GM21367 (cell line): ENCODE measurements around the gene ATP5MC2.
"Not testable (repeated sequence)": the region's sequence is repeated elsewhere in the genome, so short reads cannot be mapped to it uniquely, and the experiment has no call there.

Experiments
- ATAC-seq: cut with Tn5 transposase; IDR thresholded peaks from one replicate; pipeline ENCODE4 v1.9.1; 2021; ENCODE audit not compliant: unreplicated experiment

The ATP5MC2 gene

GRCh38 chr12:53675701-53676607, at the start of gene ATP5MC2:
Gene ATP5MC2, minus strand, starts transcription at chr12:53676083. Its CDS starts 3,469 bp downstream, at chr12:53672614.
- peak; percentile 89 for ATAC-seq

- no peak for ATAC-seq
Observed at GRCh38 chr12:53722450-53723041, 46.7 kb upstream of the ATP5MC2 start.

- no peak for ATAC-seq
Observed at GRCh38 chr12:53720946-53721345, 45.1 kb upstream of the ATP5MC2 start.

- no peak for ATAC-seq
Observed at GRCh38 chr12:53719649-53720048, 43.8 kb upstream of the ATP5MC2 start.

- ATAC-seq, result not testable (repeated sequence)
Observed at GRCh38 chr12:53718567-53718966, 42.7 kb upstream of the ATP5MC2 start.

- ATAC-seq, result no peak
Observed at GRCh38 chr12:53717319-53717718, 41.4 kb upstream of the ATP5MC2 start.

GRCh38 chr12:53714004-53714403, 38.1 kb upstream of the ATP5MC2 start:
- ATAC-seq, result no peak

- ATAC-seq, result no peak
Observed at GRCh38 chr12:53713516-53713915, 37.6 kb upstream of the ATP5MC2 start.

- ATAC-seq, result no peak
Observed at GRCh38 chr12:53712059-53712643, 36.3 kb upstream of the ATP5MC2 start.

- no peak for ATAC-seq
Observed at GRCh38 chr12:53710091-53710490, 34.2 kb upstream of the ATP5MC2 start.

GRCh38 chr12:53709671-53710070, 33.8 kb upstream of the ATP5MC2 start:
- no peak for ATAC-seq

- no peak for ATAC-seq
Observed at GRCh38 chr12:53706080-53706479, 30.2 kb upstream of the ATP5MC2 start.

GRCh38 chr12:53703756-53704155, 27.9 kb upstream of the ATP5MC2 start:
- no peak for ATAC-seq

GRCh38 chr12:53701518-53702264, 25.8 kb upstream of the ATP5MC2 start:
- ATAC-seq, result no peak

GRCh38 chr12:53700567-53700966, 24.7 kb upstream of the ATP5MC2 start:
- no peak for ATAC-seq

- ATAC-seq, result no peak
Observed at GRCh38 chr12:53699678-53700025, 23.8 kb upstream of the ATP5MC2 start.

GRCh38 chr12:53698948-53699677, 23.2 kb upstream of the ATP5MC2 start:
- ATAC-seq, result no peak

- no peak for ATAC-seq
Observed at GRCh38 chr12:53696655-53697331, 20.9 kb upstream of the ATP5MC2 start.

GRCh38 chr12:53696285-53696654, 20.4 kb upstream of the ATP5MC2 start:
- ATAC-seq, result no peak
